ENCODE results near the gene BPHL. TPM values are rescaled to one million over a fixed set of nuclear protein-coding genes. Genes with fewer than 3 reads are reported as not detected.

The BPHL gene
- total and polyA plus RNA-seq, 2 of the 4 experiments (the other 2 are of a cell fraction) = 14.7 to 16.3 TPM

GRCh38 chr6:3201388-3201787, 82.9 kb downstream of the BPHL start:
- Histone ChIP-seq H4K5ac (ENCODE audit: low read depth, low read length) (no peak overlapping the region), H2AK9ac (replicated peaks; ENCODE audit: low read depth, low read length, poor library complexity) (no peak overlapping the region), H2AK5ac (ENCODE audit: low read depth, low read length) (no peak overlapping the region), H4K8ac (ENCODE audit: low read depth in 2 of 2, low read length in 2 of 2) (no peak overlapping the region), H3K4me2 (ENCODE audit: low read depth, low read length) (no peak overlapping the region), H2AFZ (replicated peaks; ENCODE audit: low read length, poor library complexity) (peak overlapping the region; percentile 18), H4K20me1 (ENCODE audit: insufficient read depth, low read length) (no peaks in the 10 kb centered on the region), H2BK15ac (ENCODE audit: low read depth, low read length) (no peak overlapping the region), H3K56ac (ENCODE audit: extremely low read depth, insufficient read depth, low read length) (no peak overlapping the region), H3K36me3 (ENCODE audit: control insufficient read depth, insufficient read depth, low read length) (no peaks in the 10 kb centered on the region), H3K27ac (ENCODE audit: insufficient read depth, low read length) (no peak overlapping the region), H4K91ac (ENCODE audit: insufficient read depth, low read depth, low read length) (no peak overlapping the region), H3K9me3 (ENCODE audit: control insufficient read depth, insufficient read depth, low read length) (no peaks in the 10 kb centered on the region), H3K9ac (ENCODE audit: low read depth, low read length) (no peak overlapping the region), H2BK20ac (ENCODE audit: low read depth, low read length) (no peak overlapping the region), H3K23ac (ENCODE audit: low read depth, low read length) (no peak overlapping the region), H3K79me1 (ENCODE audit: low read depth in 1 of 2, low read length in 2 of 2) (no peaks in the 10 kb centered on the region), H2BK5ac (ENCODE audit: low read depth, low read length, poor library complexity, severe bottlenecking) (no peak overlapping the region), H3K18ac (ENCODE audit: low read depth, low read length) (no peak overlapping the region), H3K4me3 (ENCODE audit: insufficient read depth, low read depth, low read length) (no peak overlapping the region), H2BK120ac (ENCODE audit: low read depth, low read length) (no peak overlapping the region), H3K27me3 (ENCODE audit: control insufficient read depth, insufficient read depth, low read length) (peaks cover 4% of the 10 kb centered on the region; the same call in 1 of the 2 replicates), H3K4ac (ENCODE audit: low read depth, low read length) (no peak overlapping the region), H3K9me1 (ENCODE audit: insufficient read depth, low read length) (no peaks in the 10 kb centered on the region; the same call in none of the 2 replicates), H3K4me1 (ENCODE audit: control insufficient read depth, insufficient read depth, low read length) (peaks cover 4% of the 10 kb centered on the region; the same call in 1 of the 2 replicates), H3K14ac (replicated peaks; ENCODE audit: low read depth, low read length) (no peak overlapping the region)
- WGBS, 2 experiments (ENCODE audit: extremely low coverage in 2 of 2, insufficient read length in 1 of 2) = no CpG with 5 or more reads among the region's 2 CpGs
- in situ Hi-C loops (cut with MboI; ENCODE audit: low sequenced_read_pairs) (no loop called here), intact Hi-C loops (cut with micrococcal nuclease) (no loop called here), dilution Hi-C loops (cut with HindIII; ENCODE audit: low sequenced_read_pairs, unreplicated experiment) (no loop called here)
- DNase-seq (no peak), ATAC-seq (ENCODE audit: low read depth) (no peak)
- TF ChIP-seq RCOR1 (IDR thresholded peaks at IDR 0.05; ENCODE audit: insufficient replicate concordance, low read length) (no peak), CHD1 (IDR thresholded peaks at IDR 0.05; ENCODE audit: low read depth, low read length) (no peak), USF2 (IDR thresholded peaks at IDR 0.05; ENCODE audit: low read depth, low read length) (no peak), MAZ (IDR thresholded peaks at IDR 0.05; ENCODE audit: borderline replicate concordance, low read depth, low read length) (no peak), RFX5 (IDR thresholded peaks at IDR 0.05; ENCODE audit: low read depth, low read length) (no peak), RAD21 (IDR thresholded peaks at IDR 0.05; ENCODE audit: low read length) (no peak), CEBPB (IDR thresholded peaks at IDR 0.05; ENCODE audit: low read depth, low read length) (no peak), SMC3 (IDR thresholded peaks at IDR 0.05; ENCODE audit: low read depth, low read length) (no peak)
- POLR2A ChIA-PET (ENCODE audit: unreplicated experiment) = no interaction called here
- CTCF ChIA-PET = no interaction called here
- BruUV-seq (replicated peaks) = no TSS peak

Small RNA genes lying within 50 kb of the gene (microRNA-seq; reads per million reads assigned to microRNA genes)
- gene RNA5SP201 (ENCODE audit: insufficient read depth, insufficient read length) = not detected

Small RNA genes lying within 50 kb of the gene (small RNA-seq; reads per million reads assigned to genes)
- 0 reads per million in 5 experiments for gene RNA5SP201

Other genes with a start within 250 kb of the BPHL start
- gene SERPINB9, start 215.4 kb upstream of the BPHL start, total RNA-seq (2012; rRNA removed) = 2.3 and 2.5 TPM in 2 replicates
- gene SERPINB9, start 215.4 kb upstream of the BPHL start, polyA plus RNA-seq (2012; rRNA removed) = 2.2 and 2.3 TPM in 2 replicates
- 37.1 and 60.3 TPM in 2 replicates for gene SERPINB6, start 147.1 kb upstream of the BPHL start, total RNA-seq (2012; rRNA removed)
- gene SERPINB6, start 147.1 kb upstream of the BPHL start, polyA plus RNA-seq (2012; rRNA removed) = 78.7 and 91.1 TPM in 2 replicates
- gene NQO2, start 118.8 kb upstream of the BPHL start, total RNA-seq (2012; rRNA removed) = 59.4 and 72.1 TPM in 2 replicates
- 41.9 and 42.5 TPM in 2 replicates for gene NQO2, start 118.8 kb upstream of the BPHL start, polyA plus RNA-seq (2012; rRNA removed)
- 25.6 and 28.6 TPM in 2 replicates for gene RIPK1, start 50.2 kb upstream of the BPHL start, total RNA-seq (2012; rRNA removed)
- gene RIPK1, start 50.2 kb upstream of the BPHL start, polyA plus RNA-seq (2012; rRNA removed) = 11.9 and 12.6 TPM in 2 replicates
- 164 and 182 TPM in 2 replicates for gene TUBB2A, start 38.8 kb downstream of the BPHL start, total RNA-seq (2012; rRNA removed)
- 264 and 300 TPM in 2 replicates for gene TUBB2A, start 38.8 kb downstream of the BPHL start, polyA plus RNA-seq (2012; rRNA removed)
- 13.3 and 13.6 TPM in 2 replicates for gene TUBB2B, start 108.9 kb downstream of the BPHL start, total RNA-seq (2012; rRNA removed)
- 19.0 and 21.1 TPM in 2 replicates for gene TUBB2B, start 108.9 kb downstream of the BPHL start, polyA plus RNA-seq (2012; rRNA removed)
- gene PSMG4, start 140.2 kb downstream of the BPHL start, total RNA-seq (2012; rRNA removed) = 5.6 and 6.7 TPM in 2 replicates
- gene PSMG4, start 140.2 kb downstream of the BPHL start, polyA plus RNA-seq (2012; rRNA removed) = 13.4 and 17.7 TPM in 2 replicates

All from IMR-90 (cell line).